CD4-positive, alpha-beta T cell treated with Interleukin-6 at 100 ng/mL for 8 hours (primary cell): ENCODE results near the gene FLYWCH2.

Experiments
- DNase-seq: peaks from one replicate; pipeline ENCODE4 v3.0.0-alpha.2; 2020; ENCODE audit warnings: mixed read lengths, low spot score

FLYWCH2 gene, protein sequence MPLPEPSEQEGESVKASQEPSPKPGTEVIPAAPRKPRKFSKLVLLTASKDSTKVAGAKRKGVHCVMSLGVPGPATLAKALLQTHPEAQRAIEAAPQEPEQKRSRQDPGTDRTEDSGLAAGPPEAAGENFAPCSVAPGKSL

DNA sequence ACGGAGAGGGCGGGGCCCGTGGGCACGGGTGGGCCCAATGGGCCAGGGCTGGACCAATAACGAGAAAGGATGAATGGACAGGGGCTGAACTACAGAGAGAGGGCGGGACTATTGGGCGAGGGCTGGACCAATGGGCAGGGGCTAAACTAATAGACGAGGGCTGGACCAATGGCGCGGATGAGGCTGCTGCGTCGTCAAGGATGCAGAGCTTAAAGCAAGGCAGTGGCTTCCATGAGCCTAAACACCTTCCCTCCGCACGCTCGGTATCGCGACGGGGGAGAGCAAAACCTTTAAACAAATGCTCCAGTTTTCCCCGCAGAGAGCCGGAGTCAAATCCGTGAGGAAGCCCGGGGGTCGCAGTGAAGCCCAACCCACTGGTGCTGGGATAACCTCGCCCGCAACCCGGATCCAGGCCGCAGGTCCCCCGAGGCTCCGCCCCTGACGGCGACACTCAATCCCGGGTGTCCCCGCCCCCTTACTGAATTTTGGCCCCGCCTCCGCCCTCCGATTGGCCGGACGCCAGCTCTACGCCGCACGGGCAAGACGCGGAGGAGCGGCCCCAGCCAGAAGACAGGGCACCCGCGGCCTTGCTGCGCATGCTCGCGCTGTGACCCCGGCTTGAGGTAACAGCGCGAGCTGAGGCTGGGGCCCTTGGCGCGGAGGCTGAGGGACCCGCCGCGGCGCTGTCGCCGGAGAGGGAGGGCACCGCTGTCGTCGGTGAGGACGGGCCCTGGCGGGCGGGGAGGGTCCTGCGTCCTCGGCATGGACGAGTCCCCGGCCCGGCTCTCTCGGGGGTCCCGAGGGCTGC lies at the start of gene FLYWCH2:
TSS of gene FLYWCH2 (plus strand) at position 566 of the 808 bp plus-strand sequence. CDS start 13,235 bp downstream, outside the sequence.
- DNase-seq = peak; percentile 99

DNA sequence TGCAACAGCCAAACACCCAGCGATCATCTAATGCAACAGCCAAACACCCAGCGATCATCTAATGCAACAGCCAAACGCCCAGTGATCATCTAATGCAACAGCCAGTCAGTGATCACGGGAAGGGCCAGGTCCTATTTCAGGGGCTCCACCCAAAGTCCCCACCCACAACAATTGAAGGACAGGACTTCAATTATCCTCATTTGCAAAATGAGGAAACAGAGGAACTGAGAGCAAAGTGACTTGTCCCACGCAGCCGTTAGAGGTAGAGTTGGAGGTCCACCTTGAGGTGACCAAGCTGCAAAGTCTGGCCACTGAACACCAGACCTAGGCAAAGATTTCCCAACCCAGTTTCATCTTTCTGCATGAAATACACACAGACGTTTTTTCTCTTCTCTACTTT lies 49.2 kb upstream of the FLYWCH2 start:
- no peak for DNase-seq

DNA sequence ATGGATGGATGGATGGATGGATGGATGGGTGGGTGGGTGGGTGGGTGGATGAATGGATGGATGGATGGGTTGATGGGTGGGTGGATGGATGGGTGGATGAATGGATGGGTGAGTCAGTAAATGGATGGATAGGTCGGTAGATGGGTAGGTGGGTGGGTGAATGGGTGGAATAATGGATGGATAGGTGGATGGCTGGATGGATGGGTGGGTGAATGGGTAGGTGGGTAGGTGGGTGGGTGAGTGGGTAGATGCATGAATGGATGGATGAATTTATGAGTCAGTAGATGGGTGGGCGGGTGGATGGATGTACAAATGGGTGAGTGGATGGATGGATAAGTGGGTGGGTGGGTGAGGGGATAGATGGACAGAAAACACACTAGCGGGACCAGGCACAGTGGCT lies 48.0 kb upstream of the FLYWCH2 start:
- DNase-seq = no peak

DNA sequence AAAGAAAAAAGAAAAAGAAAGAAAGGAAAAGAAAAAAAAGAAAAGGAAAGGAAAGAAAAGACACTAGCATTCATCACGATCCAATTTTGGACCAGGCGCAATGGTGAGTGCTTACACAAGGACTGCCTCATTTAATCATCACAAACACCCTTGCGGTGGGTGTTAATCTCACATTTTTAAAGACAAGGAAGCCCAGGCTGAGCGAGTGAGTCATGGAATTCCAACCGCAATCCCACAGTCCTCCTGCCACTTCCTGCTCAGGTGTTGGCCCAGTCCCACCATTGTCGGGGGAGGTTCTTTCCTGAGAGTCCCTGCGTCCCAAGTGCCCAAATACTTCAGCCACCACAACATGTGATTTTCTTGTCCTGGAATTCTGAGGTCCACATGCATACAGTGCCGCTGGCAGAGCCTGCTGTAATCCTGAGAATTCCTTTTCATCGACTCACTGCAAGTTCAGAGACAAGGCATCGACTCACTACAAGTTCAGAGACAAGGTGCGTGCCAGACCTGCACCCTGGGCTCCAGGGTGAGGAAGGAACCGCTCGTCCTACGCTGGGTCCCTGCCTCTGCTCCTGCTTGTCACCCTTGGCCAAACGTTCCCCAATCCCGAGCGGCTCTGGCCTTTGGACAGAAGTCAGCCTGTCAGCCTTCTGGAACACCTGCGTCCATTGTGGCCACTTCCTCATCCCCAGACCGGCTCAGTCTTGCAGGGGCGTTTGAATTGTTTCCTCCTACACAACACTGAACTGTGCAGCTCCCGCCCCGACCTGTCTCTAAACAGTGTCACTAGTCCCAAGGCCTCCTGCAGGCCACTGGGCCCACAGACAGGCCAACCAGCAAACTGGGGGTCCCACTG lies 47.1 kb upstream of the FLYWCH2 start:
- no peak for DNase-seq

DNA sequence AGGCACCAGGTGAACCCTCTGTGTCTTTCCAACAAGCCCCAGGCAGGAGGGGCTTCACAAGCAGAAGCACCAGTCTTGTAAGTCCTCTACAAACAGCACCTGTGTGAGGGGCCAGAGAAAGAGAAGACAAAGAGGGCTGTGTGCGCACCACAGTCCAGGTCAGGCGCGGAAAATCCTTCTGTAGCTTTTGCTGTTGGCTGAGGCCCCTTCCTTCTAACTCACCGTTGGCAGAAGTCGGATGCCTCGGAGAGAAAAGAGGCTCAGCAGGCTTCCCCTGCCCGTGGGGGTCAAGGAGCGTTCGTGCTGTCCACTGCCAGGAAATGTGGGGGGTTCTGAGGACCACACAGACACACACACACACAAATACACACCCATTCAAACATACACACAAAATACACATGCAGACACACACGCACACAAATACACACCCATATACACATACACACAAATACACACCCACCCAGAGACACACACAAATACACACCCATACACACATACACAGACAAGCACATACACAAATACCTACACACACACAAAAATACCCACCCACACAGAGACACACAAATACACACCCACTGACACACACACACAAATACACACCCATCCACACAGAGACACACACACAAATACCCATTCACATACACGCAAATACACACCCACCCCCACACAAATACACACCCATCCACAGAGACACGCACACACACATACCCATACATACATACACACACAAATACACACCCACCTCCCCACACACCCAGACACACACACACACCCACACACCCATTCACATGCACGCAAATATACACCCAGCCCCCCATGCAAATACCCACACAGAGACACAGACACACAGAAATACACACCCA lies 46.1 kb upstream of the FLYWCH2 start:
- DNase-seq = no peak

DNA sequence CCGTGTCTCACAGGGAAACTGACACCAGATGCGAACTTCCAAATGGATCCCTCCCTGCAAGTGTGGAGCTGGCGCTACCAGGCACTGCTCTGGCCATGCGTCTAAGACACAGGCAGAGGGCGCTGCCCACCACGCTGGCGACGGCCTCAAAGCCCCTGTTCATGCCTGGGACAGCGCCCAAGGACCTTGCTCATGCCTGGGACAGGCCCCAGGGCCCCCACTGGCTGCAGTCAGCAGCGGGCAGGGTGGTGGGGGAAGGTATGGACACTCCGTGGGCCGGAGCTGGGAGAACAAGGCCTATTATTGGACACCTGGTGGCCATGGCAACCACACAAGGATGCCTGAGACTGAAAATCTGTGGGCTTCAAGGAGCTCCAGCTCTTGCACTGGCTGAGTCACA lies 44.1 kb upstream of the FLYWCH2 start:
- DNase-seq = peak; percentile 42

DNA sequence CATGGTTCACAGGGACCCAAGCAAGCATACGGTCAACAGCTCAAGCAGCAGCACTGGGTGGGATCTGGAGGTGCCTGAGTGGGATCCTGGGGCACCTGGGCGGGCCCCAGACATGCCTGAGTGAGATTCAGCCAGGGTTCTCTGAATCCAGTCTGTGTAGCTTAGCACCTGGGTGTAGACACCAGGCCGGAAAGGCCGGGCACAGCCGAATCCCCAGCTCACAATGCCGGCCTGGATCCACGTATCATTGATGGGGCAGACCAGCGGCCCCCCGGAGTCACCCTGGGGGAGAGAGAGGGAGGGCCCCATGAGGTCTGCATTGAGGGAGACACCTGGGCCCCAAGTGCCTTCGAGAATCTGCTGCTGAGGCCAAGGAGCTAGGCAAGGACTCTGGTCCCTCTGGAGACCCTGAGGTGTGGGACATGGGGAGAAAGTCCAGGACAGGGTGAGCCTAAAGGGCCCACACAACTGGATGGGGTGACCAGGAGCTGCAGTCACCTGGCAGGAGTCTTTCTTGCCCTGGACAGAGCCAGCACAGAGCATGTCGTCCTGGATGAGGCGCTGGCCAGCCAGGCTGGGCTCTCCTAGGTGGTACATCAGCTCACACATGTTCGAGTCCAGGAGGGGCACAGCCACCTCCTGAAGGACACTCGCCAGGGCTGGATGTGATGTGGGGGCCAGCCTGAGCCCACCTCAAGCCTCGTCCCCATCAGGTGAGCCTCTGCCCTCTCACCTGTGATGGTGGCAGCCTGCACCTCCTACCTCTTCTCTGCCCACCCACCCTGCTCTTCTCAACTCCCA lies 43.2 kb upstream of the FLYWCH2 start:
- no peak for DNase-seq

DNA sequence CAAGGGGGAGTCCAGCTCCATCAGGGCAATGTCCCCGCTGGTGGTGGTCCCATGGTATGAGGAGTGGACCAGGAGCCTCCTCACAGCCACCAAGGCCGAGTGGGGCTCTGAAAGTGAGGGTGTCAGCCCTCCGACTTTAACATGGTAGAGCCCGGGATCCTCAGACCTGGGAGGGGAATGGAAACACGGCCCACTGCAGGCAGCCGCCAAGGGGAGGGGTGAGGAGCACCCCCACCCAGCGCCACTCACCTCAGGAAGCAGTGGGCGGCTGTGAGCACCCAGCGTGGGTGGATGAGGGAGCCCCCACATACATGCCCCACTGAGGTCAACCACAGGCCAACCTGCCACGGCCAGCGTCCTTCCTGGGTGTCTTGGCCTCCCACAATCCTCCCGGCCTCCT lies 42.1 kb upstream of the FLYWCH2 start:
- no peak for DNase-seq

DNA sequence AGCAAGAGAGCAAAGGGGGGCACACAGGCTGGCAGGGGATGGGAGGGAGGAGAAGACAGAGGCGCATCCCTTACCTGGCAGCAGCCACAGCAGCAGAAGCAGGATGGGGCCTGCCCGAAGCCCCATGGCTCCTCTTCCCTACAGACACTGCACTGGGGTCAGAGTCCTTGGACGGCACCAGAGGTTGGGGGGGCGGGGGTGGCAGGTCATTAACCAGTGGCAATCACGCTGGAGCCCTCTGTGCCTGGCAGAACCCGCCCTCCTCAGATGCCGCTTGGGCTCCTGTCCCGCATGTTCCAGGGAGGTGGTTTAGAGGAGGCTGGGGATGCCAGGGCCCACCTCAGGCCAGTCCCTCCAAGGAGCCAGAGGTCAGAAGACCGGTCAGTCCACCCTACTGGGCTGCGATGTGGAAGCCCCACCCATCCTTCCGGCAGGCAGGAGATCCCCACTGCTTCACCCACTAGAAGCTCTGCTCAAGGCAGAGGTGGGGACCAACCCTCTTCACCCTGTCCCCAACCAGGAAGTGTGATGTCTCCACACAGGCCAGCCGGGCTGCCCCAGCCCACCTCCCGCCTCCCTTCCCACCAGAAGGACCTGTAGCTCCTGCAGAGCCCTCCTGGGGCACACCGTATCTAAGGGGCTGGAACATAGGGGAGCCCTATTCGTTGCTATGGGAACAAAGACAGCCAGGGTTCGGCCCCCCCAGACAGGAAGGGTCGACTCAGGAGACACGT lies 41.2 kb upstream of the FLYWCH2 start:
- DNase-seq = no peak

DNA sequence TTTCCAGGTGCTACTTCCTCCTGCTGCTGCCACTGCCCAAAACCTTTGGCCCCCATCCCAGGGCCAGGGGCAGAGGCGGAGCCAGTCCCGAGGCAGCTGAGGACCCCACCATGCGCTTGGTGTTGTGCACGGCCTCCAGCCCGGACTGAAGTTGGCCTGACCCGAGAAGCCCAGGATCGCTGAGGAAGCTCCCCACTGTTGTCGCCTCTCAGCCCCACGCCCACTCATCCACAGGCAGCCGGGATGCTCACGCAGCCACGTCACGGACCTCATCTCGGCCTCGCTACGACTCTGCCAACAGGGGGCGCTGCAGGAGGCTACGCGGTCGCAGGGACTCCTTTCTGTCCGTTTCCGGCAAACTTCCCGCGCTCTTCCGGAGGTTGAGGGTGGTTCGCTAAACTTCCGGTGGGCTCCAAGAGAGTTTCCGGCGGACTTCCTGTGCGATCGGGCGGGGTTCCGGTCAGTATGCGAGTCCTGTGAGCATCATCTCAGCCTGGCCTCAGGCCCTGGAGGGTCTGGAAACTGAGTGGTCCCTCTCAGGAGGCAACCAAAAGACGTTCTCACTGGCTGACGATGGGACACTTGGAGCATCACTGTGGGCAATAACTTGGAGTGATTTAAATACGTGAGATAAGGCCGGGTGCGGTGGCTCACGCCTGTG lies 40.5 kb upstream of the FLYWCH2 start:
- peak; percentile 56 for DNase-seq

DNA sequence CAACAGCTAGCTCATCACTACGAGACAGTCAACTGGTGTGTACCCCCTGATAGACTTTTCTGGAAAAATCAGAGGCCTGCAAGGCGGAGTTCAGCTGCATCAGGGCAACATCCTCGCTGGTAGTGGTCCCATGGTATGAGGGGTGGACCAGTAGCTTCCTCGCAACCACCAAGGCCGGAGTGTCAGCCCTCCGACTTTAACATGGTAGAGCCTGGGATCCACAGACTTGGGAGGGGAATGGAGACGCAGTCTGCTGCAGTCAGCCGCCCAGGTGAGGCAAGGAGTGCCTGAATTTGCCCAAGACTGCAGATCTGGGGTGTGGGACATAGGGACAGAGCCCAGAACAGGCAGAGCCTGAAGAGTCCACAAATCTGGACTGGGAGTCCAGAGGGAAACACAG lies 39.5 kb upstream of the FLYWCH2 start:
- DNase-seq = no peak

DNA sequence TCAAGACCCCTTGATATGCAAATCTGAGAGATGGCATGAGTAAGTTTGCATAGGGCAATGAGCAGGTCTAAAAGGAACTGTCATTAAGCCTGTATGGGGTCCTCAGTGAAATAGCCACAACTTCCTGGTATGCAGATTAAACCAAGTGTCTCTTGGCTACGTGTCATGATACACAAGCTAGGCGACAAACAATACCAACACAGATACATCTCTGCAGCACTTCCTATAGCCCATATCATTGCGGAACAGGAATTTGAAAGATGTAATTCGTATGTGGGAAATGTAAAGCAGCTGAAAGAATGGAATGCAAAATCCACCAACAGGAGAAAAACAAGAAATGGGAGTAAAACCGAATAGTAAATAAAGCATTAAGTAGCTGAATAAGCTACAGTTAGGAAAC lies 37.9 kb upstream of the FLYWCH2 start:
- DNase-seq = no peak

DNA sequence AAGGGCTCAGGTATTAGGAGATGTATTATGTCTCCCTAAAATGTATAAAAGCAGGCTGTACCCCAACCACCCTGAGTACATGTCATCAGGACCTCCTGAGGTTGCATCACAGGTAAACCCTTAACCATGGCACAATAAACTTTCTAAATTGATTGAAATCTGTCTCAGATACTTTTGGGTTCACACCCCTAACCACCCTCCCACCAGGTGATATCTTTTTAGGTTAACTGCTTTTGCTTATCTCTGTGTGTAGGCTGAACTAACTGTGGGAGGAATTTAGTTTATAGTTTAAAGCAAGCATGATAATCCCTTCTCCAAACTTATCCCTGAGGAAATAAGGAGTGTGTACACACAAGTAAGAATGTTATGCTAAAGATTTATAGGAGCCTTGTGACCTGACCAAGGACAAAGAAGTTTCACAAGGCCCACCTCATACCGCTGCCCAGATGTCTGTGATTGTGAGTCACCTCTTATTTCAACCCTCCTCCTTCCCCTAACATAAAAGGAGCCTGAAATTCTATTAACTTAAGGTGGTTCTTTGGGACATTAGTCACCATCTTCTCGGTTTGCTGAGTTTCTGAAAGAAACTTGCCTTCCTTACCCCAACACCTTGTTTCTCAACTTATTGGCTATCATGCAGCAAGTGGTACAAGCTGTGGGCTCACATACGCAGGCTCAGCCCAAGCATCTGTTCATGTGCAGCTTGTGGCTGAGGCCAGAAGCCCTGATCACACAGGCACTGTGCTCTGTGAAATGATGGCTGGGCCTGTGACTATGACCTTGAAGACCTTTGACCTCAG lies 36.3 kb upstream of the FLYWCH2 start:
- DNase-seq = no peak

DNA sequence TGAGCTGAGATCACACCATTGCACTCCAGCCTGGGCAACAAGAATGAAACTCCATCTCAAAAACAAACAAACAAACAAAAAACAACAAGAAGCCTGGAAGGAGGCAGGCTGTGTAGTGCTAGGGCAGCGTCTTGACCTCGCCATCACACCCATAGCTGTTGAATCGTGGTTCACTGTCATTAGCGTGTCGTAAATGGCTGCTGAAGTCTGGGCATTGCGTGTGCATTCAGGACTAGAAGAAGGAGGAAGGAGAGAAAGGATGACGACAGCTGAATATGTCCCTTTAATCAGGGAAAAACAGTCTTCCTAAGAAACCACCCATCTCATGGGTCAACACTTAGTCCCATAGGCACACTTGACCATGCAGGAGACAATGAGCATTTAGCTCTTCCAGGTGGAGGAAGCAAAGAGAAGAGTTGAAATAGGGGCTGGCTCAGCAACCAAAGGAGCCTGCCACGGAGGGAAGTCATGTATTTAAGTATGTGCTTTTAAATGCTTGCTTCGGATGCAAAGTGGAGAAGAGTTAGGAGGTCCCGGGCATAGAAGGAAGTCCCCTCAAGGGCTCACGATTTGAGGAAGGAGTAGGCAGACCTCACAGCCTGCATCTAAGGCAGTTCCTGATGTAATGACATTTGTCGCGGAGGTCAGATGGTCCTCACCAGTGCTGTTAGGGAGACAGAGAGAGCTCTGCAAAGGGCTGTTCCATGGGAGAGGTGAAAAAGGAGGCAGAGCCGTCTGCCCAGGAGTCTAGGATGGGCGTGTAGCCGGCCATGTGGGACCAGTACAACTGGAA lies 33.9 kb upstream of the FLYWCH2 start:
- no peak for DNase-seq

DNA sequence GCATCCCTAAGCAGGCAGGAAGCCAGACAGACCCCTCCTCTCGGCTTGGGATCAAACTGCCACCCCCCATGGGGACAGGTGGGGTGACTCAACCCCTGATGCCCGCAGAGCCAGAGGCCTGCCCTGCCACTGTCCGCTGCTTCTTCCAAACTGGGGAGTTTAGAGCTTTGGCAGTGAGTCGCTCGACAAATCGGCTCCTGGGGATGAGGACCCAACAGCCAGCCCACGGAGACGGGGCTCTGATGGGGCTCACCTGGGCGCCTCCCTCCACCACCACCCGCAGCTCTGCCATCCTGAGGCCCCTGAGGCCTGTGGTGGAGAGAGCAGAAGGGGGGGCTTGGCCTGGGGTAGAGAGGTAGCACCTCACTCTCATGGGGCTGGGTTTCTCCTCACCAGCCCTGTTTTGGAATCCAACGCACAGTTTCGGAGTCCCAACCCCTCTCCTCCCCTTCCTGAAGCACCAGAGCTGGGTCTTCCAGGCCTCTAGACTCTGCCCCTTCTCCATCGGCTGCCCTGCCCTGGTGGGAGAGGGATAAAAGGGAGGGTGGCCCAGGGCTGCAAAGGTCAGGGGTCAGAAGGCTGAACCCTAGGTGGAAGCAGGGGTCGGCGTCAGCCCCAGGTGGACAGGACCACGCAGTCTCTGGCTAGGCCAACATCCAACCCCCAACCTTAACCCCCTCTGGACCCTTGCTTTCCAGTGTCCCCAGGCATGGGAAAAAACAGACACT lies 30.8 kb upstream of the FLYWCH2 start:
- no peak for DNase-seq

DNA sequence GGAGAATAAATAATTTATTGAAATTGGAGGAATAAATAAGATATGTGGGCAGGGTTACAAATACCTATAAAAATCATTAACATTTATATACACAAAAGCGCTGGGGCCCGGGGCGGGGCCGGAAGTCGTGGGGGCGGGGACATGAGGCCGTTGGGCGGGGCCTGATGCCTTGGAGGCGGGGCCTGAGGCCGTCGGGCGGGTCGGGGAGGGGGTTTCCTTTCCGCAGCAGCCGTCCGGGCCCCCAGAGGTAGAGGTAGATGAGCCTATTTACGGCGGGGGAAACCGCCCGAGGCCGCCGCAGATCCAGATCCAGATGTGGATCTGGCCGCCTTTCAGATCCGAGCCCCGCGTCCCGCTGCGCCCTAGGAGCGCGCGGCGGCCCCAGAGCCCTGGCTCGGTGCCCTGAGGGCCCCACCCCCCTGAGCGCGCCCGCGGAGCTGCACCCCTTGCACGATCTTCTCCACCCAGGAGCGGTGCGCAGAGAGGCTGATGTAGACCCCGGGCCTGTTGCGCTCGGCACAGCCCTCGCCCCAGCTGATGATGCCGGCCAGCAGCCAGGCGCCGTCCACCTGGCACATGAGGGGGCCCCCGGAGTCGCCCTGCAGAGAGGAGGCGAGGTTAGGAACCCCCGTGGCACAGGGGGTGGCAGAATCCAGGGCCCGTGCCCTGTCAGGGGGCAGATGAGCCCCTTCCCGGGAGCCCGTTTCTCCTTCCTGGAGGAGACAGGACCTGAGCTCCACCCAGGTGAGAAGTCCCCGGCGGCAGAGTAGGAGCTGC lies 30.1 kb upstream of the FLYWCH2 start:
- no peak for DNase-seq
